ENCODE results near the gene AP1M1. TPM values are rescaled to one million over a fixed set of nuclear protein-coding genes. Genes with fewer than 3 reads are reported as not detected.

Gene AP1M1
- total RNA-seq, 1 donor from 2014 or later: 12.5 TPM

DNA sequence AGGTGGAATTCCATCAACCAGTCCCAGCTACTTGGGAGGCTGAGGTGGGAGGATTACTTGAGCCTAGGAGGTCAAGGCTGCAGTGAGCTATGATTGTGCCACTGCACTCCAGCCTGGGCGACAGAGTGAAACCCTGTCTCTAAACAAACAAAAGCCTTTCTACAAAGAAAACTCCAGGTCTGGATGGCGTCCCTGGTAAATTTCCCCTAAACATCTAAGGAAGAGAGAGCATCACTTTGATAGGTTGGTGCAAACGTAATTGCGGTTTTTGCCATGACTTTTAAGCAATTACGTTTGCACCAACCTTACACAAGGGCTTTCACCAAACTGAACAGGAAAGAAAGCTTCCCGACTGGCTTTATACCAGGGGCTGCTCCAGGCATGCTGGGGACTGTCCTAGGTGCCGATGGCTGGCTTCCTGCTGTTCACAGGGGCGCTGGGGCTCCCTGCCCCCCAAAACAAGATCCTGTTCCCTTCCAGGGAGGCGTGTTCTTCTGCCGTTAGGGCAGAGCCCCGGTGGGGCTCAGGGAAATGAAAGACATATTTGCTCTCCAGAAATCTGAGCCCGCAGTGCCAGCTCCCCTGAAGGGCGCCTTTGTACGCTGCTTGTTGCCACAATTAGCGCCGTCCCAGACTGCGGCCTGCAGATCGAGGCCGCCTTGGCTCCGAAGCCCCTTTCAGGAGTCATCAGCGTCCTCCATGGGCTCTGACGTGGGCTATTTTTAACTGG, 88.2 kb downstream of the AP1M1 start:
- Histone ChIP-seq H3K27me3 (ENCODE audit: control insufficient read depth in 3 of 3, insufficient read depth in 3 of 3, low read length in 3 of 3) (no peaks in the 10 kb centered on the region), H3K36me3 (ENCODE audit: control insufficient read depth in 3 of 3, insufficient read depth in 3 of 3, low read length in 3 of 3) (no peaks in the 10 kb centered on the region), H3K4me3 (ENCODE audit: low read length in 3 of 3) (peak overlapping the region in 2 of 3 donors; percentile 43 to 54), H3K4me1 (ENCODE audit: control insufficient read depth in 3 of 3, insufficient read depth in 3 of 3, low read length in 3 of 3) (peaks cover 29 to 39% (median 36%) of the 10 kb centered on the region in 3 donors), H3K9me3 (ENCODE audit: control insufficient read depth in 3 of 3, low read length in 3 of 3) (no peaks in the 10 kb centered on the region), H3K9ac (ENCODE audit: low read depth in 1 of 3, low read length in 3 of 3) (peak overlapping the region; percentile 69 to 81 (median 79)), H3K27ac (ENCODE audit: low read depth, low read length) (peak overlapping the region; percentile 81)

DNA sequence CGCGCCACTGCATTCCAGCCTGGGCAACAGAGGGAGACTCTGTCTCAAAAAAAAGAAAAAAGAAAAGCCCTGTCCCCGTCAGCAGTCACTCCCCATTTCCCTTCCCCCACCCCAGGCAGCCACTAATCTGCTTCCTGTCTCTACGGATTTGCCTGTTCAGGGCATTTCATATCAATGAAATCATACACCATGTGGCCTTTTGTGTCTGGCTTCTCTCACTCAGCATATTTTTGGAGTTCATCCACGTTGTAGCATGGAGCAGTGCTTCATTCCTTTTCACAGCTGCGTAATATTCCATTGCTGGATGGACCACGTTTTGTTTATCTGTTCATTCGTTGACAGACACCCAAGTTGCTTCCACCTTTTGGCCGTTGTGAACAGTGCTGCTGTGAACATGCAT, 90.8 kb downstream of the AP1M1 start:
- Histone ChIP-seq H3K27me3 (ENCODE audit: control insufficient read depth in 3 of 3, insufficient read depth in 3 of 3, low read length in 3 of 3) (no peaks in the 10 kb centered on the region), H3K4me1 (ENCODE audit: control insufficient read depth in 3 of 3, insufficient read depth in 3 of 3, low read length in 3 of 3) (peaks cover 18 to 30% (median 26%) of the 10 kb centered on the region in 3 donors)

DNA sequence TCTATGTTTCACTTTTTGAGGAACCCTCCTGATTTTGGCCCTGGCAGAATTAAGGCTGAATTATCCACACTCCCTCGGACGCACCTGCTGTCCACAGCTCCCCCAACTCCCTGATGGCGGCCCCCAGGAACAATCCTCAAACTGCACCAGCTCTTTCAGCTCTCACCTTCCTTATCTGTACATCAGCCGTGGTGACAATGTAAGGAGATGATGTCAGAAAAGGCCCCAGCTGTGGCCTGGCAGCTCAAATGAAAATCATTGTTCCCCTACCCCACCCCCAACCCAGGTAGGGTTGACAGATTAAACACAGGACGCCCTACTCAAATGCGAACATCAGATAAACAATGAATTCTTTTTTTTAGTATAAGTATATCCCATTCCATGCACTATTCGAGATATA, 91.9 kb downstream of the AP1M1 start:
- H3K4me1 ChIP-seq (ENCODE audit: control insufficient read depth in 3 of 3, insufficient read depth in 3 of 3, low read length in 3 of 3): peaks cover 17 to 25% (median 21%) of the 10 kb centered on the region in 3 donors
- H3K9me3 ChIP-seq (ENCODE audit: control insufficient read depth in 3 of 3, low read length in 3 of 3): no peaks in the 10 kb centered on the region
- H3K9ac ChIP-seq (ENCODE audit: low read depth in 1 of 3, low read length in 3 of 3): no peak overlapping the region
- no peaks in the 10 kb centered on the region for H3K27me3 ChIP-seq (ENCODE audit: control insufficient read depth in 3 of 3, insufficient read depth in 3 of 3, low read length in 3 of 3)
- no peak overlapping the region for H3K27ac ChIP-seq (ENCODE audit: low read depth, low read length)
- no peaks in the 10 kb centered on the region for H3K36me3 ChIP-seq (ENCODE audit: control insufficient read depth in 3 of 3, insufficient read depth in 3 of 3, low read length in 3 of 3)
- no peak overlapping the region for H3K4me3 ChIP-seq (ENCODE audit: low read length in 3 of 3)

More for the DNA sequence above, 90.8 kb downstream of the AP1M1 start:
- Histone ChIP-seq H3K27ac (ENCODE audit: low read depth, low read length) (no peak overlapping the region), H3K36me3 (ENCODE audit: control insufficient read depth in 3 of 3, insufficient read depth in 3 of 3, low read length in 3 of 3) (no peaks in the 10 kb centered on the region), H3K9ac (ENCODE audit: low read depth in 1 of 3, low read length in 3 of 3) (no peak overlapping the region), H3K9me3 (ENCODE audit: control insufficient read depth in 3 of 3, low read length in 3 of 3) (no peaks in the 10 kb centered on the region), H3K4me3 (ENCODE audit: low read length in 3 of 3) (no peak overlapping the region)

DNA sequence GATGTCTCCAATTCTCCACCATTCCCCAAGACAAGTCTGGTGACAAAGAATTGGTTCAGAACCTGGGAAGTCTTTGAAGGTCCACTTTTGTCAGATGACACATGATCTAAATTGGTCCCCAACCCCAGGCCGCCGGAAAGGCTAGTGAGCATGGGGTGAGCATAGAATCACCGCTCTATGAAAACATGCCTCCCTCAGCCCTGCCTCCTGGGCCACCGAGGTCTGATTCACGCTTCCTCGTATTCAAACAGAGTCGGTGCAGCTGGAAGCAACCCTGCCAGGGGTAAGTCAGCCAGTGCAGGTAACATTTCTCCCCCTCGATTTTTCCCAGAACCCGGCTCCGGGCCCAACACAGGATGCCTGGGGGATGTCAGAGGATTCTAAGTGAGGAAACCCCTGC, 93.0 kb downstream of the AP1M1 start:
- Histone ChIP-seq H3K36me3 (ENCODE audit: control insufficient read depth in 3 of 3, insufficient read depth in 3 of 3, low read length in 3 of 3) (no peaks in the 10 kb centered on the region), H3K27me3 (ENCODE audit: control insufficient read depth in 3 of 3, insufficient read depth in 3 of 3, low read length in 3 of 3) (no peaks in the 10 kb centered on the region), H3K9ac (ENCODE audit: low read depth in 1 of 3, low read length in 3 of 3) (peak overlapping the region in 1 of 3 donors; percentile 20), H3K27ac (ENCODE audit: low read depth, low read length) (peak overlapping the region; percentile 44), H3K4me1 (ENCODE audit: control insufficient read depth in 3 of 3, insufficient read depth in 3 of 3, low read length in 3 of 3) (peaks cover 17 to 23% (median 20%) of the 10 kb centered on the region in 3 donors), H3K9me3 (ENCODE audit: control insufficient read depth in 3 of 3, low read length in 3 of 3) (no peaks in the 10 kb centered on the region), H3K4me3 (ENCODE audit: low read length in 3 of 3) (no peak overlapping the region)

DNA sequence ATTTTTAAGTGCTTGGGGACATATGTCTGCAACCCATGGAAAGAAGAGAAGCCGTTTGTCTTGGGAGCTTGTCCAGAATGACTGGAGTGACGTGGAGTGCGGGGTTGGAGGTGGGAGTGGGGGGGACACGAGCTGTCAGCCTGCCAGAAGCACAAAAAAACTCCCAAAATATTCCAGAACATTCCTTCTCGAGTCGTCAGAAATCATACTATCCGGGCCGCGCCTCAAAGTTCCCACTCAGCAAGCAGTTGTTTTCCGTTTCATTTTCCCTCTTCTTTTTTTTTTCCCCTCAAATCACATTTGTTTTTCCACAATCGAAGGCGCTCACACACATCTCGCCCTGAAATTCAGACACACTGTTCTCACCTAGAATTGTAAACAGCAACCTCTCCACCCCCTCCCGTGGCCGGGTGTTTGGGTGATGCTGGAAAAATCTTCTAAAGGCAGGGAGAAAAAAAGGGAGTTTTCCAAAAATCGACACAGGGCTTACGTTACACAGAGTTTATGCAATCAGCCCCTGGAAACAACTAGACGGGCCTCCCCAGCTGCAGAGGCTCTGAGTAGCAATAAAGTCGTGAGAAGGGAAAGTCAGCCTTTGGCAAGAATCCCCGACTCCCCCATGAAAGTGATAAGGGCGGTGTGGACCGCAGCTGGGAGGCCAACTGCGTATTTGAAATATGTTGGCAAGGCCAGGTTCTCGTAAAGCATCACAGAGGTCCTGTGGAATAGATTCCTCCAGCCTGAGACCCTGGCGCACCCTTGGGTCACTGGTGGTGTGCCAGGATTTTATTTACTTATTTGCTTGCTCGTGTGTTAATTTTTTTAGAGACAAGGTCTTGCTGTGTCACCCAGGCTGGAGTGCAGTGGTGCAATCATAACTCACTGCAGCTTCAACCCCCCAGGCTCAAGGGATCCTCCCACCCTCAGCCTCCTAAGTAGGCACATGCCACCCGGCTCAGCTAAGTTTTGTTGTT, 95.7 kb downstream of the AP1M1 start:
- Histone ChIP-seq H3K4me1 (ENCODE audit: control insufficient read depth in 3 of 3, insufficient read depth in 3 of 3, low read length in 3 of 3) (peaks cover 9 to 14% (median 10%) of the 10 kb centered on the region in 3 donors), H3K9me3 (ENCODE audit: control insufficient read depth in 3 of 3, low read length in 3 of 3) (no peaks in the 10 kb centered on the region), H3K27me3 (ENCODE audit: control insufficient read depth in 3 of 3, insufficient read depth in 3 of 3, low read length in 3 of 3) (no peaks in the 10 kb centered on the region), H3K36me3 (ENCODE audit: control insufficient read depth in 3 of 3, insufficient read depth in 3 of 3, low read length in 3 of 3) (no peaks in the 10 kb centered on the region), H3K9ac (ENCODE audit: low read depth in 1 of 3, low read length in 3 of 3) (peak overlapping the region; percentile 19 to 79 (median 74)), H3K27ac (ENCODE audit: low read depth, low read length) (peak overlapping the region; percentile 89), H3K4me3 (ENCODE audit: low read length in 3 of 3) (peak overlapping the region; percentile 21 to 59 (median 36))

DNA sequence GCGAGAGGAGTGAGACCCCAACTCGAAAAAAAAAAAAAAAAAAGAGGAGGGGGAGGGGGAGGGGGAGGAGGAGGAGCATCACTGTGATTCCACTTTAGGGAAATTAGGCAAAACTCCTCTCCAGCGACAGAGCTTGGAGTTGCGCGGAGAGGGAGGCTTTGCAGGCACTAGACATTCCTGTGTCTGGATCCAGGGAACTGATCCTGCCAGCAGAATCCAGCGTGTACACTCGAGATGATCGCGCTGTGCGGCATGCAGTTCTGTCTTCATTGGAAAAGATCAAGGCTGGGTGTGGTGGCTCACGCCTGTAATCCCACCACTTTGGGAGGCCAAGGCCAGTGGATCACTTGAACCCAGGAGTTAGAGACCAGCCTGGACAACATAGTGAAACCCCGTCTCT, 97.3 kb downstream of the AP1M1 start:
- Histone ChIP-seq H3K27ac (ENCODE audit: low read depth, low read length) (no peak overlapping the region), H3K9ac (ENCODE audit: low read depth in 1 of 3, low read length in 3 of 3) (no peak overlapping the region), H3K36me3 (ENCODE audit: control insufficient read depth in 3 of 3, insufficient read depth in 3 of 3, low read length in 3 of 3) (no peaks in the 10 kb centered on the region), H3K9me3 (ENCODE audit: control insufficient read depth in 3 of 3, low read length in 3 of 3) (no peaks in the 10 kb centered on the region), H3K27me3 (ENCODE audit: control insufficient read depth in 3 of 3, insufficient read depth in 3 of 3, low read length in 3 of 3) (no peaks in the 10 kb centered on the region), H3K4me1 (ENCODE audit: control insufficient read depth in 3 of 3, insufficient read depth in 3 of 3, low read length in 3 of 3) (peaks cover 9 to 14% (median 10%) of the 10 kb centered on the region in 3 donors), H3K4me3 (ENCODE audit: low read length in 3 of 3) (no peak overlapping the region)

Small RNAs within 50 kb of the gene (small RNA-seq; reads per million reads assigned to genes)
- not detected for gene RF00017

Other genes with a start within 250 kb of the AP1M1 start
- not detected for gene OR10H4, start 248.9 kb upstream of the AP1M1 start, total RNA-seq
- gene TPM4, start 121.4 kb upstream of the AP1M1 start, total RNA-seq: 122 TPM
- gene RAB8A, start 86.0 kb upstream of the AP1M1 start, total RNA-seq: 31.3 TPM
- gene HSH2D, start 54.2 kb upstream of the AP1M1 start, total RNA-seq: 0.52 TPM
- gene CIB3, start 24.4 kb upstream of the AP1M1 start, total RNA-seq: not detected
- gene FAM32A, start 12.5 kb upstream of the AP1M1 start, total RNA-seq: 54.3 TPM
- 14.1 TPM for gene KLF2, start 126.9 kb downstream of the AP1M1 start, total RNA-seq